ENCODE data around the gene MAN1C1.
A peak's percentile ranks its signal among the peaks of the same experiment; 100 is the strongest.

Gene MAN1C1

GRCh38 chr1:25702101-25702775 lies 85.6 kb downstream of the MAN1C1 start:
- TF ChIP-seq SUZ12 (IDR thresholded peaks at IDR 0.05; ENCODE audit: extremely low read depth, insufficient read depth, insufficient read length) (no peak), YY1 (IDR thresholded peaks at IDR 0.05; ENCODE audit: insufficient read depth, insufficient read length) (no peak), ZNF274 (IDR thresholded peaks at IDR 0.05; ENCODE audit: low read depth, low read length) (no peak)

GRCh38 chr1:25703041-25703440 lies 86.5 kb downstream of the MAN1C1 start:
- peaks cover 42% of the 10 kb centered on the region for H3K4me1 ChIP-seq (ENCODE audit: insufficient read depth, insufficient read length)
- no peak for DNase-seq (ENCODE audit: low read depth, low spot score)
- no peaks in the 10 kb centered on the region for H3K27me3 ChIP-seq (ENCODE audit: insufficient read depth, insufficient read length)
- no peaks in the 10 kb centered on the region for H3K36me3 ChIP-seq (ENCODE audit: insufficient read depth, insufficient read length, low read length)
- H3K9me3 ChIP-seq (ENCODE audit: insufficient read depth, low read length) = no peaks in the 10 kb centered on the region
- H3K4me3 ChIP-seq (ENCODE audit: insufficient read length, low read depth) = no peak overlapping the region
- no peak overlapping the region for H3K9ac ChIP-seq (ENCODE audit: insufficient read length, low read depth)
- TF ChIP-seq SUZ12 (IDR thresholded peaks at IDR 0.05; ENCODE audit: extremely low read depth, insufficient read depth, insufficient read length) = no peak
- TF ChIP-seq ZNF274 (IDR thresholded peaks at IDR 0.05; ENCODE audit: low read depth, low read length) = no peak
- no peak for TF ChIP-seq YY1 (IDR thresholded peaks at IDR 0.05; ENCODE audit: insufficient read depth, insufficient read length)

More at GRCh38 chr1:25702101-25702775, 85.6 kb downstream of the MAN1C1 start:
- no peaks in the 10 kb centered on the region for H3K36me3 ChIP-seq (ENCODE audit: insufficient read depth, insufficient read length, low read length)
- no peaks in the 10 kb centered on the region for H3K27me3 ChIP-seq (ENCODE audit: insufficient read depth, insufficient read length)
- peaks cover 48% of the 10 kb centered on the region for H3K4me1 ChIP-seq (ENCODE audit: insufficient read depth, insufficient read length)
- H3K9me3 ChIP-seq (ENCODE audit: insufficient read depth, low read length) = no peaks in the 10 kb centered on the region
- no peak overlapping the region for H3K4me3 ChIP-seq (ENCODE audit: insufficient read length, low read depth)
- DNase-seq (ENCODE audit: low read depth, low spot score) = peak; percentile 93
- H3K9ac ChIP-seq (ENCODE audit: insufficient read length, low read depth) = peak overlapping the region; percentile 52

- TF ChIP-seq SUZ12 (IDR thresholded peaks at IDR 0.05; ENCODE audit: extremely low read depth, insufficient read depth, insufficient read length) (no peak), ZNF274 (IDR thresholded peaks at IDR 0.05; ENCODE audit: low read depth, low read length) (no peak), YY1 (IDR thresholded peaks at IDR 0.05; ENCODE audit: insufficient read depth, insufficient read length) (no peak)
- peak overlapping the region; percentile 29 for H3K9ac ChIP-seq (ENCODE audit: insufficient read length, low read depth)
- no peaks in the 10 kb centered on the region for H3K27me3 ChIP-seq (ENCODE audit: insufficient read depth, insufficient read length)
- peaks cover 37% of the 10 kb centered on the region for H3K4me1 ChIP-seq (ENCODE audit: insufficient read depth, insufficient read length)
- H3K36me3 ChIP-seq (ENCODE audit: insufficient read depth, insufficient read length, low read length) = no peaks in the 10 kb centered on the region
- no peak for DNase-seq (ENCODE audit: low read depth, low spot score)
- no peak overlapping the region for H3K4me3 ChIP-seq (ENCODE audit: insufficient read length, low read depth)
- no peaks in the 10 kb centered on the region for H3K9me3 ChIP-seq (ENCODE audit: insufficient read depth, low read length)
Measured at GRCh38 chr1:25703671-25704266, 87.2 kb downstream of the MAN1C1 start.

GRCh38 chr1:25704267-25704691 lies 87.7 kb downstream of the MAN1C1 start:
- H3K36me3 ChIP-seq (ENCODE audit: insufficient read depth, insufficient read length, low read length) = no peaks in the 10 kb centered on the region
- no peak overlapping the region for H3K4me3 ChIP-seq (ENCODE audit: insufficient read length, low read depth)
- H3K27me3 ChIP-seq (ENCODE audit: insufficient read depth, insufficient read length) = no peaks in the 10 kb centered on the region
- H3K4me1 ChIP-seq (ENCODE audit: insufficient read depth, insufficient read length) = peaks cover 42% of the 10 kb centered on the region
- DNase-seq (ENCODE audit: low read depth, low spot score) = no peak
- H3K9ac ChIP-seq (ENCODE audit: insufficient read length, low read depth) = peak overlapping the region; percentile 53
- no peaks in the 10 kb centered on the region for H3K9me3 ChIP-seq (ENCODE audit: insufficient read depth, low read length)
- TF ChIP-seq ZNF274 (IDR thresholded peaks at IDR 0.05; ENCODE audit: low read depth, low read length) = no peak
- TF ChIP-seq SUZ12 (IDR thresholded peaks at IDR 0.05; ENCODE audit: extremely low read depth, insufficient read depth, insufficient read length) = no peak
- TF ChIP-seq YY1 (IDR thresholded peaks at IDR 0.05; ENCODE audit: insufficient read depth, insufficient read length) = no peak

GRCh38 chr1:25705699-25706098 lies 89.1 kb downstream of the MAN1C1 start:
- no peak for TF ChIP-seq YY1 (IDR thresholded peaks at IDR 0.05; ENCODE audit: insufficient read depth, insufficient read length)
- no peak for TF ChIP-seq ZNF274 (IDR thresholded peaks at IDR 0.05; ENCODE audit: low read depth, low read length)
- no peak for TF ChIP-seq SUZ12 (IDR thresholded peaks at IDR 0.05; ENCODE audit: extremely low read depth, insufficient read depth, insufficient read length)
- Histone ChIP-seq H3K36me3 (ENCODE audit: insufficient read depth, insufficient read length, low read length) (no peaks in the 10 kb centered on the region), H3K27me3 (ENCODE audit: insufficient read depth, insufficient read length) (no peaks in the 10 kb centered on the region), H3K9ac (ENCODE audit: insufficient read length, low read depth) (no peak overlapping the region), H3K4me1 (ENCODE audit: insufficient read depth, insufficient read length) (peaks cover 37% of the 10 kb centered on the region), H3K9me3 (ENCODE audit: insufficient read depth, low read length) (no peaks in the 10 kb centered on the region), H3K4me3 (ENCODE audit: insufficient read length, low read depth) (no peak overlapping the region)
- no peak for DNase-seq (ENCODE audit: low read depth, low spot score)

GRCh38 chr1:25706146-25707089 lies 89.8 kb downstream of the MAN1C1 start:
- Histone ChIP-seq H3K36me3 (ENCODE audit: insufficient read depth, insufficient read length, low read length) (no peaks in the 10 kb centered on the region), H3K9me3 (ENCODE audit: insufficient read depth, low read length) (no peaks in the 10 kb centered on the region), H3K4me1 (ENCODE audit: insufficient read depth, insufficient read length) (peaks cover 35% of the 10 kb centered on the region), H3K9ac (ENCODE audit: insufficient read length, low read depth) (peak overlapping the region; percentile 39), H3K4me3 (ENCODE audit: insufficient read length, low read depth) (no peak overlapping the region), H3K27me3 (ENCODE audit: insufficient read depth, insufficient read length) (no peaks in the 10 kb centered on the region)
- TF ChIP-seq SUZ12 (IDR thresholded peaks at IDR 0.05; ENCODE audit: extremely low read depth, insufficient read depth, insufficient read length) = no peak
- no peak for TF ChIP-seq YY1 (IDR thresholded peaks at IDR 0.05; ENCODE audit: insufficient read depth, insufficient read length)
- TF ChIP-seq ZNF274 (IDR thresholded peaks at IDR 0.05; ENCODE audit: low read depth, low read length) = no peak
- no peak for DNase-seq (ENCODE audit: low read depth, low spot score)

All from NT2/D1 (cell line).